ENCODE results near the gene NLRP14. TPM values are rescaled to one million over a fixed set of nuclear protein-coding genes. Genes with fewer than 3 reads are reported as not detected.

The NLRP14 gene
- total and polyA plus RNA-seq, 2 donors (not counting 3 experiments of a cell fraction or from before 2014, with no cell fraction given), result 0.24 to 0.26 TPM

DNA sequence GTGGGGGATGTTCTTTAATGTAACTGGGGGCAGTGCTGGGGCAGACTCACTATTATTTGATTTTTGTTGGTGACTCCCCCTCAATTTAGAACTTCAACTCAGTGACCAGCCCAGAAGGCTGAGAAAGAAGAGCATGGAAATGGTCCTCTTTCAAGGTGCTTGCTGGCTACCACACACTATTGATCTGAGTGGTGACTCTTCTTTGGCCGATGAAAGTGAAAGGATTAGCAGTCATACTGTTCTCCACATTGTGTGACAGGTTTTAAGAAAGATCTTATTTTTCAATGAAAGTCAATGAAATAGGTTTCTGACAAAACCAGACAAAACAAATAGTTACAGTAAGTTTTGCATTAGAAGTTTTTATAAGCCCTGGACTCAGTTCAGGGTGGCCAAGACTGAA, 29.9 kb downstream of the NLRP14 start:
- H3K9ac ChIP-seq (replicated peaks; ENCODE audit: extremely low read depth, insufficient read depth, low read length), result no peak overlapping the region
- H3K79me2 ChIP-seq (ENCODE audit: control insufficient read depth, insufficient read depth, low read length), result no peaks in the 10 kb centered on the region
- no peak overlapping the region for H3K27ac ChIP-seq (ENCODE audit: insufficient read depth, low read depth, low read length)
- H3K9me3 ChIP-seq (replicated peaks; ENCODE audit: control insufficient read depth, insufficient read depth, low read length), result no peaks in the 10 kb centered on the region
- no peak overlapping the region for H2AFZ ChIP-seq (ENCODE audit: low read depth, low read length)
- ChIA-PET CTCF (no interaction called here), POLR2A (no interaction called here)
- DNase-seq (ENCODE audit: low read depth, low spot score) (no peak), FAIRE-seq (no peak)
- TF ChIP-seq, protein P1, sequence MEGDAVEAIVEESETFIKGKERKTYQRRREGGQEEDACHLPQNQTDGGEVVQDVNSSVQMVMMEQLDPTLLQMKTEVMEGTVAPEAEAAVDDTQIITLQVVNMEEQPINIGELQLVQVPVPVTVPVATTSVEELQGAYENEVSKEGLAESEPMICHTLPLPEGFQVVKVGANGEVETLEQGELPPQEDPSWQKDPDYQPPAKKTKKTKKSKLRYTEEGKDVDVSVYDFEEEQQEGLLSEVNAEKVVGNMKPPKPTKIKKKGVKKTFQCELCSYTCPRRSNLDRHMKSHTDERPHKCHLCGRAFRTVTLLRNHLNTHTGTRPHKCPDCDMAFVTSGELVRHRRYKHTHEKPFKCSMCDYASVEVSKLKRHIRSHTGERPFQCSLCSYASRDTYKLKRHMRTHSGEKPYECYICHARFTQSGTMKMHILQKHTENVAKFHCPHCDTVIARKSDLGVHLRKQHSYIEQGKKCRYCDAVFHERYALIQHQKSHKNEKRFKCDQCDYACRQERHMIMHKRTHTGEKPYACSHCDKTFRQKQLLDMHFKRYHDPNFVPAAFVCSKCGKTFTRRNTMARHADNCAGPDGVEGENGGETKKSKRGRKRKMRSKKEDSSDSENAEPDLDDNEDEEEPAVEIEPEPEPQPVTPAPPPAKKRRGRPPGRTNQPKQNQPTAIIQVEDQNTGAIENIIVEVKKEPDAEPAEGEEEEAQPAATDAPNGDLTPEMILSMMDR (IDR thresholded peaks at IDR 0.05; ENCODE audit: extremely low read depth in 1 of 2, insufficient read depth in 1 of 2, low read depth in 1 of 2, low read length in 2 of 2), result no peak
- TF ChIP-seq EZH2 (IDR thresholded peaks at IDR 0.05; ENCODE audit: borderline replicate concordance, low read depth, low read length, severe bottlenecking) (no peak), GATA2 (IDR thresholded peaks at IDR 0.05; ENCODE audit: insufficient read depth, insufficient read length, low read depth, low read length) (no peak), POLR2A (IDR thresholded peaks at IDR 0.05; ENCODE audit: low read depth, low read length) (no peak), MYC (IDR thresholded peaks at IDR 0.05; ENCODE audit: low read depth, low read length) (no peak), JUN (IDR thresholded peaks at IDR 0.05; ENCODE audit: borderline replicate concordance, insufficient read depth, insufficient read length, low read depth) (no peak), POLR2AphosphoS5 (IDR thresholded peaks at IDR 0.05; ENCODE audit: insufficient read depth, low read depth, low read length) (no peak), FOS (IDR thresholded peaks at IDR 0.05; ENCODE audit: borderline replicate concordance, insufficient read depth, low read length) (no peak)
- TF ChIP-seq, protein P2, sequence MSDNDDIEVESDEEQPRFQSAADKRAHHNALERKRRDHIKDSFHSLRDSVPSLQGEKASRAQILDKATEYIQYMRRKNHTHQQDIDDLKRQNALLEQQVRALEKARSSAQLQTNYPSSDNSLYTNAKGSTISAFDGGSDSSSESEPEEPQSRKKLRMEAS (IDR thresholded peaks at IDR 0.05; ENCODE audit: insufficient read depth, insufficient read length), result no peak
- BruUV-seq (replicated peaks), result no TSS peak
- no peaks in the 10 kb centered on the region for H4K20me1 ChIP-seq (replicated peaks; ENCODE audit: control insufficient read depth, extremely low read depth, insufficient read depth, low read length)
- no peaks in the 10 kb centered on the region for H3K36me3 ChIP-seq (ENCODE audit: control insufficient read depth in 2 of 2, extremely low read depth in 1 of 2, insufficient read depth in 2 of 2, low read length in 2 of 2)
- H3K4me1 ChIP-seq (ENCODE audit: control insufficient read depth, extremely low read depth, insufficient read depth, low read length), result peaks cover 4% of the 10 kb centered on the region
- dilution Hi-C loops (cut with MboI; ENCODE audit: extremely low pct_ligation_motif_present, low sequenced_read_pairs), result no loop called here
- no peaks in the 10 kb centered on the region for H3K27me3 ChIP-seq (ENCODE audit: control insufficient read depth in 2 of 2, insufficient read depth in 2 of 2, low read length in 2 of 2)
- no peak overlapping the region for H3K4me2 ChIP-seq (ENCODE audit: insufficient read depth, low read length)
- H3K4me3 ChIP-seq (replicated peaks in 1 of 3; ENCODE audit: insufficient read depth in 1 of 3, low read depth in 1 of 3, low read length in 3 of 3), result no peak overlapping the region
- H3K9me1 ChIP-seq (replicated peaks; ENCODE audit: control insufficient read depth, extremely low read depth, insufficient read depth, low read length), result no peaks in the 10 kb centered on the region
- intact Hi-C loops (cut with micrococcal nuclease), result no loop called here
